GM08714 (cell line): ENCODE data around the gene DCUN1D3.
"Not testable (repeated sequence)": the region's sequence is repeated elsewhere in the genome, so short reads cannot be mapped to it uniquely, and the experiment has no call there.

ENCODE experiments used
- H3K4me3 ChIP-seq: fragments of 200-500 bp; sonication (Bioruptor generic); 2 replicates; pipeline ENCODE4 v1.5.1; 2014; ENCODE audit warnings: mild to moderate bottlenecking, low read length, inconsistent platforms
- ZNF274 ChIP-seq: IDR thresholded peaks from 2 replicates; pipeline ENCODE4 v1.6.1; 2012; ENCODE audit warnings: mild to moderate bottlenecking, low read depth, low read length

Gene DCUN1D3, protein sequence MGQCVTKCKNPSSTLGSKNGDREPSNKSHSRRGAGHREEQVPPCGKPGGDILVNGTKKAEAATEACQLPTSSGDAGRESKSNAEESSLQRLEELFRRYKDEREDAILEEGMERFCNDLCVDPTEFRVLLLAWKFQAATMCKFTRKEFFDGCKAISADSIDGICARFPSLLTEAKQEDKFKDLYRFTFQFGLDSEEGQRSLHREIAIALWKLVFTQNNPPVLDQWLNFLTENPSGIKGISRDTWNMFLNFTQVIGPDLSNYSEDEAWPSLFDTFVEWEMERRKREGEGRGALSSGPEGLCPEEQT

DNA sequence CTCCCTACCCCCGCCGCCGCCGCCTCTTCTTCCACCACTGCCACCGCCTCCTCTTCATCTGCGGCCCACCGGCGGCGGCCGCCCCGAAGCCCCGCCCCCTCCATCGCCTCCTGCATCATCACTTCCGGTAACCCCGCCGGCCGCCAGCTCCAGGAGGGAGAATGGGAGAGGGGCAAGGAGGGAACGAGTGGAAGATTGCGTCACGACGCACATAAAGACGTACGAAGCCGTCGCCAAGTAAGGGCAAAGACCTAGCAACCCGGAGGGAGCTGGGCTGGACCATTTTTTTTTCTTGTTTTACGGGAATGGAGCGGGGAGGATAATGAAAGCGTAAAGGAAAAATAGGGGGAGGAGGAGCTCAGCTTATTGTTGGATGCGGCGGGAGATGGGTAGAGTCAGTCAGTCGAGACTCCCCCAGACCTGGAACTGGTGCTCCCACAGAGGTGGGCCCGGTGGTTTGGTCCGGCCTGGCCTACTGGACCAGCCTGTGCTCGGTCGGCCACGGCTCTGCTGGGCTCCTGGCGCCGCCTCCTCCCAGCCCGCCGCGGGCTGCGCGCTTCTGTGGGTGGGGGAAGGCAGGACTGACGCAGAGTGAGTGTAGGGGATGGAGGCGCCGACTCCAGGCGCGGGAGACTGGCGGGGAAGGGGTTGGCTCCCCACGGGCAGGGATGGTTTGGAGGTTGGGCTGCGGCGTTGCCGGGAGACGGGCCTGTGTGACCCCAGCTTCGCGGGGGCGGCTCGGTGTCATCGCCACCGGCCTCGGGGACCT lies at the start of gene DCUN1D3, which contains the start of gene LYRM1:
Gene DCUN1D3 (minus strand): TSS at position 60 of the 769 bp plus-strand sequence. CDS start 37,820 bp downstream, outside the sequence.
Gene LYRM1 (plus strand): TSS at position 473 of the 769 bp plus-strand sequence. CDS start 14,785 bp downstream, outside the sequence.
- H3K4me3 ChIP-seq: peak within 1 kb of the TSS; percentile 89
- no peak for TF ChIP-seq ZNF274

DNA sequence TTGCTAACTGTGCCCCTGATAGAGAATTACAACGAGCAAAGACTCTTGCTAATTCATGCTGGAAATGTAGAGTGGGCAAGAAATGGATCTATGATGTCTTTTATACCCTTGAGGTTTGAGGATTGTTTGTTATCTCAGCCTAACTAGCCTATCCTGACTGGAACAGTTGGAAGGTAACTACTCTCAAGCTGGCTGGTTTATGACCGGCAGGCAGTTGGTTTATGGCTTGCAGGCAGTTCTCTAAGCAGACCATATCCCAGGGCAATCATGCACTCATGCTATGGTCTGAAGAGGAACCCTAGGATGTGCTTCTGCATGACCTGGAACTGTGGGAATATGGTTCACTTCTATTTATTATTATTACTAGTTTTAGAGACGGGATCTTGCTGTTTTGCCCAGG lies 49.5 kb upstream of the DCUN1D3 start:
- TF ChIP-seq ZNF274: no peak
- no peak overlapping the region for H3K4me3 ChIP-seq

DNA sequence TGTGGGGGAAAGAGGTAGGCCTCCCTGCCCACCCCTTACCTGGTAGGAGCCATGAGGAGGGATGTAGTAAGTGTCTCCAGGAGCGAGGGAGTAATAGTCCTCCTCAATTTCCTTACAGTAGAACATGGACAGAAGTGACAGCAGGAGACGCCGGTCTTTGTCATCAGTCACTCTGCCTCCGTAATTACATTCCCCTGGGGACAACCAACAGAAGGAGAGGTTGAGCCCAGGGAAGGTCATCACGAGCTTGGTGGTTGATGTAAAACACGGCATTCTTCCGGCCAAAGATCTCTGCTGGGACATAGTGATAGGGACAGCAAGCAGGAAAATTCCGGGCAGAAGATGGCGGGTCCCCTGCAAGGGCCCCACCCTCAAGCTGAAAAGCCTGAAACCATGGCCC lies 48.3 kb upstream of the DCUN1D3 start:
- H3K4me3 ChIP-seq: no peak overlapping the region
- TF ChIP-seq ZNF274: no peak

DNA sequence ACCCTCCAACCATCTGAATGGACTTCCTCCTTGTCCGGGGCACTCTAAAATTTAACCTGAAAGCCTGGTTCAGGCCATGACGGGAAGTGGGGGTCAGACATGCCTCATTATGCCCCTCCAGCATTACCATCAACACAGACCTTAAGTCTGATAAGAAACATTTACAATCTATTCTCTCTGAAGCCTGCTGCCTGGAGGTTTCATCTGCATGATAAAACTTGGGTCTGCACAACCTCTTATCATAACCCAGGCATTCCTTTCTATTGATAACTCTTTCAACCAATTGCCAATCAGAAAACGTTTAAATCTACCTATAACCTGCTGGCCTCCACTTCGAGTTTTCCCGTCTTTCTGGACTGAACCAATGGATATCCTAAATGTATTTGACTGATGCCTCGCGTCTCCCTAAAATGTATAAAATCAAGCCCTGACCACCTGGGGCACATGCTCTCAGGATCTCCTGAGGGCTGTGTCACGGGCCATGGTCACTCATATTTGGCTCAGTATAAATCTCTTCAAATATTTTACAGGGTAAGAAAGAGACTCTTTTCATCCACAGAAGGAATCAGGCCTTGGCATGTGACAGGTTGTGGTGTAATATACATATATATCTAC lies 46.0 kb upstream of the DCUN1D3 start:
- TF ChIP-seq ZNF274: no peak
- no peak overlapping the region for H3K4me3 ChIP-seq

DNA sequence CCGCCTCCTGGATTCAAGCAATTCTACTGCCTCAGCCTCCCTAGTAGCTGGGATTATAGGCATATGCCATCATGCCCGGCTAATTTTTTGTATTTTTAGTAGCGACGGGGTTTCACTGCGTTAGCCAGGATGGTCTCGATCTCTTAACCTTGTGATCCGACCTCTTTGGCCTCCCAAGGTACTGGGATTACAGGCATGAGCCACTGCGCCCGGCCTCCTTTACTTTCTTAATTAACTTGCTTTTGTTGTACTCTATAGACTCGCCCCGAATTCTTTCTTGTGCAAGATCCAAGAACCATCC lies 45.4 kb upstream of the DCUN1D3 start:
- H3K4me3 ChIP-seq: not testable (repeated sequence)

DNA sequence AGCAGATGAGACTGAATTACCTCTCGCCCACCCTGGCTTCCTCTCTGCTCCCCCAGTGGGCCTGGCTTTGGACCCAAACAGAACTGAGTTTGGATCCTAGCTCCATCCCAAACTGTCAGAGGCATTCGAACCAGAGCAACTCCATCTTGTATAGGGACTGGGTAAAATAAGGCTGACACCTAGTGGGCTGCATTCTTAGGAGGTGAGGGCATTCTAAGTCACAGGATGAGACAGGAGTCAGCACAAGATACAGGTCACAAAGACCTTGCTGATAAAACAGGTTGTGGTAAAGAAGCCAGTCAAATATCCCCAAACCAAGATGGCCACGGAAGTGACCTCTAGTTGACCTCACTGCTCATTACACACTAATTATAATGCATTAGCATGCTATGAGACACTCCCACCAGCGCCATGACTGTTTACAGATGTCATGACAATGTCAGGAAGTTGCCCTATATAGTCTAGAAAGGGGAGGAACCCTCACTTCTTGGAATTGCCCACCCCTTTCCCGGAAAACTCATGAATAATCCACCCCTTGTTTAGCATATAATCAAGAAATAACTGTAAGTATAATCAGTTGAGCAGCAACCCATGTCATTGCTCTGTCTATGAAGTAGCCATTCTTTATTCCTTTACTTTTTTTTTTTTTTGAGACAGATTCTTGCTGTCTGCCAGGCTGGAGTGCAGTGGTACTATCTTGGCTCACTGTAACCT lies 44.9 kb upstream of the DCUN1D3 start:
- TF ChIP-seq ZNF274: no peak
- no peak overlapping the region for H3K4me3 ChIP-seq

DNA sequence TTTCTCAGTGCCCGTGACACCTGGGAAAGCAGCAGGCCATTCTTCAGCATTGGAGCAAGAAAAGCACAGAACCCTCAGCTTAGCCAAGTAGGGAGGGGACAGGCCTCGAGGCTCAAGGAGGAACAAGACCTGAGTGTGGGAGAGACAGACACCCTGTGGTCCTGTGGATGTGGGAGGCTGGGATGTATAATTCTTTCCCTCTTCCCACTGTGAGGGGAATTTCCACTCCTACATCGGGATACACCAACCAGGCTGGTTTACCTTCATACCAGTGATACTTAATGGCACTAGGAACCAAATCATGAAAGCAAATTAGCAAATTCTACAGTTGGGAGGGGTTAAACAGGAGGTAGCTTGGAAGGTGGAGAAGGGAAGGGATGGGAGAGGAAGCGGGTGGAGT lies 42.1 kb upstream of the DCUN1D3 start:
- no peak overlapping the region for H3K4me3 ChIP-seq
- TF ChIP-seq ZNF274: no peak

DNA sequence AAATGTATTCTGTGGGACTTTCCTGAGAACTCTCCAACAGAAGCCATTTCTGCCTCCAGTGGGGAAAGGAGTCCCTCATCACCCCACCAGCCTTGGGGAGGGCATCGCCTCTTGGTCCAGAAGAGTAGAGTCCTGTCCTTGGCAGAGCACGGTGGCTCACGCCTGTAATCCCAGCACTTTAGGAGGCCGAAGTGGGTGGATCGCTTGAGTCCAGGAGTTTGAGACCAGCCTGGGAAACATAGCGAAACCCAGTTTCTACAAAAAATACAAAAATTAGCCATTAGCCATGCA lies 41.4 kb upstream of the DCUN1D3 start:
- no peak overlapping the region for H3K4me3 ChIP-seq
- no peak for TF ChIP-seq ZNF274

DNA sequence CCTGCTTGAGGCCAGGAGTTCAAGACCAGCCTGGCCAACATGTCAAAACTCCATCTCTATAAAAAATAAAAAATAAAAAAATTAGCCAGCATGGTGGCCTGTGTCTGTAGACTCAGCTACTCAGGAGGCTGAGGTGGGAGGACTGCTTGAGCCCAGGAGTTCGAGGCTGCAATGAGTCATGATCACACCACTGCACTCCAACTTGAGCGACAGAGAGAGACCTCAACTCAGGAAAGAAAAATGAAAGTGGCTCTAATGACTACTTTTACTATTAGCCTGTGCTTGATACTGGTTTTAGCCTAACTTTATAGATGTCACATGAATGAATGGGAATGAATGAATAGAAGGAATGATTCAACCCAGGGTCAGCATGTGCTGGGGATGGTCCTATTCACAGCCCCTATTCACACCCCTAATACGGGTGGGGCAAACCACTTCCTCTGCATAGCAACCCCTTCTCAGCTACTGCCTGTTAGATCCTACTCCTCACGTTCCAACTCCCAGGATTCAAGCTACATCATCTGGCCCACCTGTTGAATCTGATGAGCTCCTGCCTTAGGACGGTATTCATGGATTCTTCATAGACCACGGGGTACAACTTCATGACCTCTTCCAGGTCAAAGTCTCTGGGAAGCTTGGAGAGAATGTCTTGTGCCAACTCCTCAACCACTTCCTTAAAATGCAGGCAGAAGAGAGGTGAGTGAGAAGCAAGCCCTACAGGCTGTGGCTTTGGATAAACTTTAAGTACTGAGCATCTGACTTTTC lies 40.9 kb upstream of the DCUN1D3 start:
- H3K4me3 ChIP-seq: no peak overlapping the region
- no peak for TF ChIP-seq ZNF274

DNA sequence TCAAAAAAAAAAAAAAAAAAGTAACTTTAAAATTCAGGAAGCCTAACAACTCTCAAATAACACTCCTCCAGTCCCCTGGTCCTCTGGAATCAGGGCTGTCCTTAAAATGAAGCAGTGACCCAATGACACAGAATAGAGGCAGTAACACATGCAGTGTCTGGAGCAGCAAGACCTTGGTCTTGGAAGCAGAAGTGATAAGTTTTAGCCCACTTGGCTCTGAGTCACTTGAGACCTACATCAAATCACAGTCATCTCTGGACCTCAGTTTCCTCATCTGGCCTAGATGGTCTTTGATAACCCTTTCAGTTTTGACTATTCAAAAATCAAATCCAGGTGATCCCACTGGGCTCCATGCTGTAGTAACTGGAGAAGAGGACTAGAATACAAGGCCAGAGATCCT lies 39.5 kb upstream of the DCUN1D3 start:
- TF ChIP-seq ZNF274: no peak
- H3K4me3 ChIP-seq: no peak overlapping the region

DNA sequence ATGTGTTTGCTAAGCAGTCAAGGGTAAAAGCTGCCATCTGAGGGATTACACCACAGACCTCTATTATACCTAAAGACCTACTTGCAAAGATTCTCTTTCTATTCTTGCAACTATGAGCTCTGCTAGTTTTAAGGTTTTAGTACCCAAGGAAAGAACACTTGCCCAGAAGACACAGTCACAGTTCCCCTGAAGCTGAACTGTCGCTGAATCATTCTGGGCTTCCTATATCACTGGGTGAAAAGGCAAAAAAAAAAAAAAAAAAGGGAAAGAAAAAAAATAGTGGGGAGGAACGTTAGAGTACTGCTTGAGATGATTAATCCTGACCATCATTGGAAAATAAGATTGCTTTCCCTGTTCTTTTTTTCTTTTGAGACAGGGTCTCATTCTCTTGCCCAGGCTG lies 38.3 kb upstream of the DCUN1D3 start:
- TF ChIP-seq ZNF274: no peak
- H3K4me3 ChIP-seq: no peak overlapping the region

DNA sequence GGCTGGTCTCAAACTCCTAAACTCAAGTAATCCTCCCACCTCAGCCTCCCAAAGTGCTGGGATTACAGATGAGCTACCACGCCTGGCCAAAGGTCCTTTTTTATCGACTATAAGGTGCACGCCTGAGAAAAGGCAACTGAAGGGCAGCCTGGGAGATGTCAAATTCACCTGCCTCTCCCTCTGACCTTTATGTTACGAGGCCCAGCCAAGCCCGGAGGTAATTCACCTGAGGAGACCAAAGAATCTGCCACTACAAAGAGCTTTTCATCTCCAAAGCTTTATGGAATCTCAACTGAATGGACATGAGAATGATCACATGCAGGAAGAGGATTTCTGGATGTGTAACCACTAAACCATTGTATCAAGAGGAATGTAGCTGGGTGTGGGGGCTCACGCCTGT lies 37.6 kb upstream of the DCUN1D3 start:
- H3K4me3 ChIP-seq: no peak overlapping the region
- TF ChIP-seq ZNF274: no peak

DNA sequence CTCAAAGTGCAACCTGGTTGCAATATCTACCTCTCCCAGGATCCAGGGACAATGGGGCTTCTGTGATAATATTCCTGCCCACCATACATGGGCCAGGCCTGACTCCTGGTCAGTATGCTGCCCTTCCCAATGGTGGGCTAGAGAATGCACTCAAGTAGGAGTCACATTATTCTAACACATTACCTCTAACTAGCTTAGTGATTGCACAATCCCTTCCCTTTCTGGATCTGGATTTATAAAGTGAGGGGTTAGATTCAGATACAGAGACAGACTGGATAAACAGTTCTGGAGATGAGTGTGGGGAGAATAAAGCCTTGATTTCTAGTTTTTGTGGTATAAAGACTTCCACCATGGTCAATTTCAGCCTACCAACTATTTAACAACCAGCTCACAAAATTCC lies 33.4 kb upstream of the DCUN1D3 start:
- H3K4me3 ChIP-seq: no peak overlapping the region
- TF ChIP-seq ZNF274: no peak

DNA sequence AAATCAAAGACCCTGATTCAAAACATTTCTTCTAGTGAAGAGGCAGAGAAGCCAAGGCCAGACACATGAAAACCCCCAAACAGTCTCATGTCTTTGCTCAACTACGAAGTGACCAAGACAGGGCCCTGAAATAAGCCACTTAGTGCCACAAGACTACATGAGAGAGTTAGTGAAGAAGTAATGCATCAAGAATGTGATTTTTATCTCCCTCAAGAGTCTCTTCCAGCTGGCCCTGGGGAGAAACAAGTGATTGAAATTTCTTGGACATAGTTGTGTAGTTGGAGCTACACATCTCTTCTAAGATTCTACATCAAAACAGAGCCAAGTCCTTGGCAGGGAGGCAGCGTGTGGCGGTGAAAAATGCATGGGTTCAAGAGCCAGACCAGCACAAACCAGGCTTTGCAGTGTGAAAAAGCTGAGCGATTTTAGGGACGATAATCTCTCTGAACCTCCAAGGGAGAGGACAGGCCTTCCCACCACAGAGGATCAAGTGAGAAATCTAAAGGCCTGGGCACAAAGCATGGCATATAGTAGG lies 31.0 kb upstream of the DCUN1D3 start:
- no peak overlapping the region for H3K4me3 ChIP-seq
- TF ChIP-seq ZNF274: no peak
